Measurements from ENCODE around the gene KLC1.

Gene KLC1

GRCh38 chr14:103706551-103707328 lies 77.7 kb downstream of the KLC1 start:
- ATAC-seq (no peak), DNase-seq (no peak)
- H3K27ac Mint-ChIP-seq = no peak overlapping the region
- H3K4me1 Mint-ChIP-seq = peaks cover 6% of the 10 kb centered on the region
- H3K27me3 Mint-ChIP-seq = no peaks in the 10 kb centered on the region
- H3K9me3 Mint-ChIP-seq = no peaks in the 10 kb centered on the region
- H3K36me3 Mint-ChIP-seq (ENCODE audit: low read depth) = peaks cover 29% of the 10 kb centered on the region
- no peak overlapping the region for H3K4me3 Mint-ChIP-seq

DNA sequence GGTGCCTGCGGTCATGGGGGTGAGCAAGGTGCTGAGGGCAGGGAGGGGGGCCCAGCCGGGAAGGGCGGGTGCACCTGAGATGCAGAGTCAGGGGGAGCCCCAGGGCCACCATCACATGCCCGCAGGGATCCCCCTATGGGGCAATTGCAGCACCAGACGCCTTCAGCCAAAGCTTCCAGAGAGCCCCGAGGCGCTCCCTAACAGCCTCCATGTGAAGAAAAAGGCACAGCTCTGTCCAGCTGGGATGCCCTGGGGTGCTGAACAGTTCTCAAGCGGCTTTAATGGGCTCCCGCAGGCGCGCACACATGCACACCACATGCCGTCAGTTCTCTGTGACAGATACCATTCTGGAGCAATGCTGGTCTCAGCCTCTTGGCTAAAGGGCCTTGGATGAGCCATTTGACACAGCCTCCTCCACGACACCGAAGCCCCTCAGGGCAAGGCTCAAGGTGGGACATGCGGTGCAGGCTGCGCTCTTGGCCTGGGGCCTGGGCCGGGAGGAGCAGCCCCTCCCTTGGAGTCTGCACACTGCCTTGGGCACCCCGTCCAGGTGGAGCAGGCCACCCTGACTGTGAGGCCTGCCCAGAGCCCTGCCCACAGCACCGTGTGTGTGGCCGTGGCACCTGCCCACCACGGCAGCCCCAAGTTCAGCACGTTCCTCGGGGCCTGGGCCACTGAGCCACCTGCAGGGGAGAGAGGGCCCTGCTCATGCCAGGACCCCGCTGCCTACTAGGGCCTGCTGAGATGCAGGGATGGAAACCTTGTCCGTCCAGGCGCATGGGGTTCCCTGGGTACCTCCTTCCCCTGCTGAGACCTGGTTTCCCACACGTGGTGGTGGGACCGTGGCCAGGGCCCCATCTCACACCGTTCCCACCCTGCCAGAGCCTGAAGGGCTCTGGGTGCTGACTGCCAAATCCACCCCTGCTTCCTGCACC lies 78.6 kb downstream of the KLC1 start:
- Mint-ChIP-seq H3K36me3 (ENCODE audit: low read depth) (peaks cover 27% of the 10 kb centered on the region), H3K27ac (no peak overlapping the region), H3K27me3 (no peaks in the 10 kb centered on the region), H3K4me1 (peaks cover 8% of the 10 kb centered on the region), H3K9me3 (no peaks in the 10 kb centered on the region), H3K4me3 (no peak overlapping the region)
- ATAC-seq = no peak
- DNase-seq = no peak

- H3K36me3 Mint-ChIP-seq (ENCODE audit: low read depth) = peaks cover 28% of the 10 kb centered on the region
- peaks cover 15% of the 10 kb centered on the region for H3K4me1 Mint-ChIP-seq
- H3K27ac Mint-ChIP-seq = peak overlapping the region; percentile 20
- ATAC-seq (no peak), DNase-seq (no peak)
- no peak overlapping the region for H3K4me3 Mint-ChIP-seq
- no peaks in the 10 kb centered on the region for H3K9me3 Mint-ChIP-seq
- H3K27me3 Mint-ChIP-seq = no peaks in the 10 kb centered on the region
Observed at GRCh38 chr14:103708750-103709187, 79.8 kb downstream of the KLC1 start.

DNA sequence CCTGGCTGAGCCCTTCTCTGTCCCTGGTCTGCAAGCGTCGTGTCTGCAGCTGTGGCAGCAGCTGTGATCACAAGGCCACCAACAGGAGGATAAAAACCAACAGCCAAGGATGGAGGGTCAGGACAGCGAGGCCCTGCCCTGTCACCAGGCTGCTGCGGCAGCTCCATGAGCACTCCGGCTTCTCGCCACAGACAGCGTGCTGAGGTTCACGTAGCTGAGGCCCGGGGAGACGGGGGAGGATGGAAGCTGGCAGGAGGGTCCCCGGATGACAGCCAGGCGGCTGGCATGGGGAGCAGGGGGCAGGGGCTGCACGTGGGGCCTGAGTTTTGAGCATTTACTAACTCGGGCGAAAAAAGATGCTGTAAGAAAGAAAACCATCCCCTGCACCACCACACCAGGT lies 80.8 kb downstream of the KLC1 start:
- Mint-ChIP-seq H3K36me3 (ENCODE audit: low read depth) (peaks cover 31% of the 10 kb centered on the region), H3K4me3 (no peak overlapping the region), H3K9me3 (no peaks in the 10 kb centered on the region), H3K27ac (no peak overlapping the region), H3K4me1 (peaks cover 22% of the 10 kb centered on the region), H3K27me3 (no peaks in the 10 kb centered on the region)
- DNase-seq (no peak), ATAC-seq (no peak)

DNA sequence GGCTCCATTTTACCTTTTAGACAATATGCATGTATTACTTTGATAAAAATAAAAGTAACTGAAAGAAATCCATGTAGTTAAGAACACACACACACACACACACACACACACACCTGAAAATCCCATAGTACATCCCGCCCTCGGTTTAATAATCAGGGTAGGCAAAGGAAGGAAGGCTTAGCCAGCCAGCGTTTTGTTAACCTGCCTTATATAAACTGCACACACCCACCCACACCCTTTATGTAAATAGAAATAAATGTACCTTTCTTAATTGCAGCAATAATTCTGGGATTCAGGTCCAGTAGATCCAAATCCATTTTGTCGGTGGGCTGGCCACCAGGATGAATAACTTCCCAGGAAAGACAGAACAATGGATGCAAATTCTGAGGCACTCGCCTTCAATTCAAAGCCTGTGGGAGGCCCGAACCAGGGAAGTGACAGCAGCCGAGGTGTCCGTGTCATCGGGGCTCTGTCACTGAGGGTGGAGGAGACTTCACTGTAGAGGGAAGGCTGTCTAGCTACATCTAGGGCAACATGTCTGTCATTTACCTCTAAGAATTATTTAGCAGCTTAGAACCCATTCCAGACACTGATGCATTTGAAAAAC lies 81.9 kb downstream of the KLC1 start:
- DNase-seq (no peak), ATAC-seq (no peak)
- Mint-ChIP-seq H3K27me3 (peaks cover 2% of the 10 kb centered on the region), H3K36me3 (ENCODE audit: low read depth) (peaks cover 32% of the 10 kb centered on the region), H3K27ac (no peak overlapping the region), H3K4me3 (no peak overlapping the region), H3K4me1 (peaks cover 23% of the 10 kb centered on the region), H3K9me3 (no peaks in the 10 kb centered on the region)

DNA sequence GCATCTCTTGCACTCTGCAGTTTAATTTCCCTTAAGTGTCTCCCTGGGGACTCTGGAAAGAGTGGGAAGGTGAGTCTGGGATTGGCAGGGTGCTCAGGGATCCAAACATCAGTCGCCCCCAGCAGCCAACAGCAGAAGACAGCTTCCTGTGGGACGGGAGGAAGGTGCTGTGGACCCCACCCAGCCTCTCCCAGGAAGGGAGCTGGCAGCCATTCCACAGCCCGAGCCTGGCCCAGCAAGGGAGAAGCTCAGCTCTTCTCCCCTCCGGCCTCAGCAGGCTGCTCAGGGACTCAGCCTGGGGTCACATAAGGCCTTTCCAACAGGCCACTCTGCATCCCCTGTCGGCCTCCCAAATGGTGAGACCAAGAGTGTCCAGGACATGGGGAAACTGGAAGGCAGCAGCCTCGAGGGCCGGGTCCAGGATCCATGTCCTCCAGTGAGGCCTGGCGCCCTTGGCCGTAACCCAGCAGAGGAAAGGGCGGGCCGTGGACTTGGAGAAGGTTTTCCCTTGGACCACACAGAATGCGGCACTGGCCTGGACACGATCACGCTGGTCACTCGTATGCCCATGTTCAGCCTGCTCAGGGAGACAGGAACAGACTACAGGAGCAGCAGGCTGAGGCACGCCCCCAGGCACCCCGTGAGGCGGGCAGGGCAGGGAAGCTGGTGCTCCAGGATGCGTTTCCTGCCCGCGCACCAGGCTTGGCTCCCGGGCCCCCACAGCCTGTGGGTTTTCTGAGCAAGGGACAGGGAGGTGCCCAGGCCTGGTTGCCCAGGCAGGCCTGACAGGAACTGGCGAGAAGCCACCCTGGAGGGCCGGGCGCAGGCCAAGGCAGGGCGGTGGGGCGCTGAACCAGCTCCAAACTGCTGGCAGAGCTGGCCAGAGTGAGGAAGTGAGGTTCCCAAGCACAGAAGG lies 82.8 kb downstream of the KLC1 start:
- Mint-ChIP-seq H3K27me3 (peaks cover 2% of the 10 kb centered on the region), H3K4me3 (no peak overlapping the region), H3K4me1 (peaks cover 26% of the 10 kb centered on the region), H3K27ac (no peak overlapping the region), H3K9me3 (no peaks in the 10 kb centered on the region), H3K36me3 (ENCODE audit: low read depth) (peaks cover 32% of the 10 kb centered on the region)
- ATAC-seq (no peak), DNase-seq (no peak)

DNA sequence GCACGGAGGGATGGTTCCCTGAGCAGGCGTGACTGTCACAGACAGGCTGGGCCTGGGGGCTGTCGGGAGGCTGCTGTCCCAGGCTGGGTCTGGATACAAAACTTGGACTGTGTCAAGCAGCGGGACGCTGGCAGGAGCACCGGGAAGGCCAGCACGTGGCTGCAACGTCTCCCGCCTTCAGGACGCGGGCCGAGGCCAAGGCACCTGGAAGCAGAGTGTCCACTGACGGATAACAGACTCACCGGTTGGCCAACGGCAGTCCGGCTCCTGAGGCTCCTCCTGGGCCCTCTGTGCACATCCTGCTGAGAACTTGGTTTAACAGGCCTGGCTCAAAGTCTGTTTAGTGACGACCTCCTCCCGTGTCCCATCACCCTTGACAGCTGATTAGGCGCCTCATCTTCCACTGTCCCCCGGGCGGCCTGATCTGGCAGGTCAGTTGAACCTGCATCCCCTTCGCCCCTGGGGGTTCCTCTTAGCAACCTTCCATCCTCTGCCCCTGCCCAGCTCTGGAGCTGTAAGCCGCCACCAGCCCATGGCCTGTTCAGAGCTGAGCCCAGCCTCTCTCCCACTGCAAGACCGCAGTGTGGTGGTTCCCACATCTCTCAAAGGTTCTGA lies 83.7 kb downstream of the KLC1 start:
- no peaks in the 10 kb centered on the region for H3K9me3 Mint-ChIP-seq
- ATAC-seq (no peak), DNase-seq (no peak)
- peak overlapping the region; percentile 24 for H3K4me3 Mint-ChIP-seq
- peaks cover 32% of the 10 kb centered on the region for H3K36me3 Mint-ChIP-seq (ENCODE audit: low read depth)
- H3K4me1 Mint-ChIP-seq = peaks cover 33% of the 10 kb centered on the region
- H3K27ac Mint-ChIP-seq = peak overlapping the region; percentile 70
- H3K27me3 Mint-ChIP-seq = peaks cover 2% of the 10 kb centered on the region

- ATAC-seq (no peak), DNase-seq (no peak)
- H3K4me1 Mint-ChIP-seq = peaks cover 34% of the 10 kb centered on the region
- peak overlapping the region; percentile 95 for H3K27ac Mint-ChIP-seq
- H3K27me3 Mint-ChIP-seq = peaks cover 2% of the 10 kb centered on the region
- H3K36me3 Mint-ChIP-seq (ENCODE audit: low read depth) = peaks cover 31% of the 10 kb centered on the region
- H3K4me3 Mint-ChIP-seq = peak overlapping the region; percentile 86
- H3K9me3 Mint-ChIP-seq = no peaks in the 10 kb centered on the region
Observed at GRCh38 chr14:103713304-103714062, 84.5 kb downstream of the KLC1 start.

DNA sequence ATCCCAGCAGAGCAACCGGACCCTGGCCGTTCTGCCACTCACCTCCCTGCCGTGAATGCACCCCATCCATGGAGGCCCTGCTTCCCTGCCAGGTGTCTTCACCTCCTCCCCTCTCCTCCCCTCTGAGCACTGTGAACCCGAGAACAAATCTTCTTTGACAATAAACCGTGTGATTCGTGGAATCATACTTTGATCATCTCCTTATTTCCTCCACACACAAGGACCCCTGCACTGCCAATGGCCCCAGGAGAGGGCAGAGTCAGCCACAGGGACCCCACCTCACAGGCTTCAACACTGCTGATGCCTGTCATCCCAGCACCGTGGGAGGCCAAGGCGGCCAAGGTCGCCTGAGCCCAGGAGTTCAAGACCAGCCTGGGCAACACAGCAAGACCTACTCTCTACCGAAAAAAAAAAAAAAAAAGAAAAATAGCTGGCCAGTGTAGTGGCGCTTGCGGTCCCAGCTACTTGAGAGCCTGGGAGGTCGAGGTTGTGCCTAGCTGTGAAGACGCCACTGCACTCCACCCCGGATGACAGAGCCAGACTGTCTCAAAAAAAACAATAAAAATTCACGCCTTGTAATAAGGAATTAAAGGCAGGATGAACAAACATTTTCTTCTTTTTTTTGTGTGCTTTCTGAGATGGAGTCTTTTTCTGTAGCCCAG lies 85.2 kb downstream of the KLC1 start:
- DNase-seq = no peak
- Mint-ChIP-seq H3K4me3 (peak overlapping the region; percentile 86), H3K9me3 (no peaks in the 10 kb centered on the region), H3K4me1 (peaks cover 39% of the 10 kb centered on the region), H3K27ac (peak overlapping the region; percentile 95), H3K36me3 (ENCODE audit: low read depth) (peaks cover 24% of the 10 kb centered on the region), H3K27me3 (peaks cover 2% of the 10 kb centered on the region)
- no peak for ATAC-seq

DNA sequence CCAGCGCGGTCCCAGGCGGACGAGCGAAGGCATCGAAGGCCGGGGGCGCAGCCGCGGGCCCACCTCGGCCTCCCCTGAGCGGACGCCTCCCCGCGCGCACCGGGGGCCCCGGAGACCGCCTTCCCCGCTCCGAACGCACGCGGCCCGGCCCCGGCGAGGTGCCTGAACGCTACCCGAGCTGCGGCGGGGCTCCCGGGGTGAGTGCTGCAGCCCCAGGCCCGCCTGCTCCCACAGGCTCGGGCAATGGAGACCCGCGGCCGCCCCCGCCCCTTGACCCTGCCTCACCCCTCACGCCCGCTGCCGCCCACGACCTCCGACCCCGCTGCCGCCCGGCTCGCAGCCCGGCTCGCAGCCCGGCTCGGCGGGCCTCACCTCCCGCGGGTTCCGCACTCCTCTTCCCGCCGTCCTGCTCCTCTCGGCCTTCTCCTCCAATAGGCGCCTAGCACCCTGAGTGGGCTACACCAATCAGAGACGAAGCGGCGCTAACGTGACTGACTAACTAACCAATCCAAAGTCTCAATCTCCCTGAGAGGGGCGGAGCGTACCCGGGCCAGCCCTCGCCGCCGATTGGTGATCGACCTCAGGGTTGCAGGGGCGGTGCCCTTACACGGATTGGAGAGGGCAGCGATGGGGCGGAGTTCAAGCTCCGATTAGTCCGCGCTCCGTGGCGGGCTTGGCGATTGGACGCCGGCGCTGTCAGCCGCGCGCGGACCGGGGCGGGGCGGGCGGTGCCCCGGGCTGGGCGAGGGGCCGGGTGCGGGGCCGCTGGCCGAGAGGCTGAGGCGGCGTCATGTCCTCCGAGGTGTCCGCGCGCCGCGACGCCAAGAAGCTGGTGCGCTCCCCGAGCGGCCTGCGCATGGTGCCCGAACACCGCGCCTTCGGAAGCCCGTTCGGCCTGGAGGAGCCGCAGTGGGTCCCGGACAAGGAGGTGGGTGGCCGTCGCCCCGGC lies 86.3 kb downstream of the KLC1 start, which contains the start of the genes XRCC3 and ZFYVE21:
Gene XRCC3 (minus strand): TSS at position 400 of the 949 bp plus-strand sequence. CDS start 4,364 bp downstream, outside the sequence.
Gene ZFYVE21 (plus strand): TSS at position 759 of the 949 bp plus-strand sequence. CDS start 32 bp downstream, at position 791.
- peak within 1 kb of the TSS; percentile 86 for H3K4me3 Mint-ChIP-seq
- ATAC-seq (peak; percentile 96), DNase-seq (peak; percentile 99)
- peaks cover 2% of the 10 kb centered on the region for H3K27me3 Mint-ChIP-seq
- H3K4me1 Mint-ChIP-seq = peaks cover 49% of the 10 kb centered on the region
- no peaks in the 10 kb centered on the region for H3K9me3 Mint-ChIP-seq
- peak within 1 kb of the TSS; percentile 95 for H3K27ac Mint-ChIP-seq
- peaks cover 21% of the 10 kb centered on the region for H3K36me3 Mint-ChIP-seq (ENCODE audit: low read depth)

DNA sequence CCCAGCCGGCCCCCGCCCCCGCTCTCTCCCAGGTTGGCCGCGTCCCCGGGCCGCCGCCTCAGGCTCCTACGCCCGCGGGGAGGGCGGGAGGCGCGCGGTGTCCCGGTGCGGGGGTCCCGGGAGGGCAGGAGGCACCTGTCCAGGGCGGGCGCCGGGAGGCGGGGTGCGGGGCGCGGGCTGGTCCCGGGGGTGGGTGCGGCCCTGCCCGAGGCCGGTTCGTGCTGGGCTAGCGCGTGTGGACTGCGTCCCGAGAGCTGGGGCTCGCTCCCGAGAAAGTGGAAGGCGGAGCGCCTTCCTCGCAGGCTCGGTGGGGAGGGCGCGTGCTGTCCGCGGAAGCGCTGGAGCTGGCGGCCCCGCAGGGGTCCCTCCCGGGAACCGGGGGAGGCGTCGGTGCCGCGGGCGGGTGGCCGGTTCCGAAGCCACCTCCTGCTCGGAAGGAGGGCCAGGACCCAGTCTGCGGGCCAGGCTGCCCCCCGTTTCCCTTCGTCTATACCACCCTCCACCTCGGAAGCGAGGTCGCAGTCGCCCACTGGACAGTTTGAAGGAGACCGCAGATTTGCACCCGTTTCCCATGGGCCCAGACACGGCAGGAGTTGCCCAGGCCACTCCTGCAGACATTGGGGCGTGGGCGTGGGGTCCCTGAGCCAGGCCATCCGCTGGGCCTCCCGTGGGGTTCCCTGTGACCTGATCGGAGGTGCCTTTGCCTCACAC lies 87.2 kb downstream of the KLC1 start:
- no peak for ATAC-seq

More for the DNA sequence above, 87.2 kb downstream of the KLC1 start:
- Mint-ChIP-seq H3K4me1 (peaks cover 45% of the 10 kb centered on the region), H3K27me3 (peaks cover 2% of the 10 kb centered on the region), H3K4me3 (peak overlapping the region; percentile 86), H3K9me3 (no peaks in the 10 kb centered on the region), H3K27ac (no peak overlapping the region), H3K36me3 (ENCODE audit: low read depth) (peaks cover 17% of the 10 kb centered on the region)
- DNase-seq = peak; percentile 18

Data from activated naive CD8-positive, alpha-beta T cell treated with anti-CD3 and anti-CD28 coated beads, Interleukin-2, amount 50 U/mL, for 24 hours (primary cell).